Muscle of leg (tissue), 16 donors: ENCODE measurements around the gene DYNC1H1. TPM values are rescaled to one million over a fixed set of nuclear protein-coding genes. Genes with fewer than 3 reads are reported as not detected.
A peak's percentile ranks its signal among the peaks of the same experiment; 100 is the strongest.

Source experiments
- DNase-seq: peaks from one replicate; pipeline ENCODE4 v3.0.0; 2013
- H3K27ac ChIP-seq: one replicate; pipeline ENCODE4 v1.5.1; 2013; ENCODE audit warnings: mild to moderate bottlenecking, low read length, control low read depth
- H3K27me3 ChIP-seq: one replicate; pipeline ENCODE4 v1.6.1; 2013; ENCODE audit warnings: low read length; ENCODE audit not compliant: control insufficient read depth, insufficient read depth
- H3K36me3 ChIP-seq: one replicate; pipeline ENCODE4 v1.6.1; 2013; ENCODE audit warnings: low read length; ENCODE audit not compliant: control insufficient read depth, insufficient read depth
- H3K4me1 ChIP-seq: one replicate; pipeline ENCODE4 v1.6.1; 2013; ENCODE audit warnings: low read length; ENCODE audit not compliant: control insufficient read depth, insufficient read depth
- H3K4me3 ChIP-seq: one replicate; pipeline ENCODE4 v1.5.1; 2013; ENCODE audit warnings: low read length, control low read depth
- H3K9me3 ChIP-seq: replicated peaks from 2 replicates; pipeline ENCODE4 v1.6.1; 2013; ENCODE audit warnings: low read depth, low read length; ENCODE audit not compliant: control insufficient read depth
- WGBS: methylation state at CpG from one replicate; pipeline ENCODE4 v1.1.5; 2013; ENCODE audit warnings: missing lambda C conversion rate; ENCODE audit not compliant: insufficient coverage; 5-methylcytosine and 5-hydroxymethylcytosine counted together
- long read RNA-seq, 11 donors: transcript quantifications; one replicate each; lab custom pipeline, GENCODE V29; 2026
- polyA plus RNA-seq, 8 donors: library from polyadenylated mRNA; unstranded; fragments of 120-200 nt; gene quantifications; one replicate each; pipeline versions ENCODE4 v1.2.1 to v1.2.3, GENCODE V29; 2013; ENCODE audit warnings: inconsistent platforms in 1 of 8, low replicate concordance in 1 of 8; ENCODE audit not compliant: insufficient read length in 8 of 8, insufficient read depth in 1 of 8
- total RNA-seq: library from RNA; stranded (reverse); fragments of 120-200 nt; gene quantifications from one replicate; pipeline ENCODE4 v1.2.4, GENCODE V29; 2013

DYNC1H1 gene
- 254 TPM for total RNA-seq
- 100 to 1,000 TPM; 205 to 348 (median 265) TPM for polyA plus RNA-seq
- long read RNA-seq, donor 1, full-length matches to known transcripts, result 3 of 37 reads
- long read RNA-seq, donor 1, partial matches to known transcripts, result 34 of 37 reads
- long read RNA-seq, donor 1, other reads (novel, unspliced or antisense), result 0 of 37 reads
- long read RNA-seq, donor 2, result 0 reads
- long read RNA-seq, donor 3, partial matches to known transcripts, result 124 of 125 reads
- long read RNA-seq, donor 3, other reads (novel, unspliced or antisense), result 0 of 125 reads
- long read RNA-seq, donor 4, partial matches to known transcripts, result 13 of 16 reads
- long read RNA-seq, donor 4, other reads (novel, unspliced or antisense), result 0 of 16 reads
- long read RNA-seq, donor 5, full-length matches to known transcripts, result 6 of 153 reads
- long read RNA-seq, donor 5, partial matches to known transcripts, result 147 of 153 reads
- long read RNA-seq, donor 5, other reads (novel, unspliced or antisense), result 0 of 153 reads
- long read RNA-seq, donor 6, partial matches to known transcripts, result 28 of 31 reads
- long read RNA-seq, donor 6, other reads (novel, unspliced or antisense), result 0 of 31 reads
- long read RNA-seq, donor 7, partial matches to known transcripts, result 52 of 53 reads
- long read RNA-seq, donor 7, other reads (novel, unspliced or antisense), result 0 of 53 reads
- long read RNA-seq, donor 8, partial matches to known transcripts, result 34 of 36 reads
- long read RNA-seq, donor 8, other reads (novel, unspliced or antisense), result 0 of 36 reads
- long read RNA-seq, donor 9, full-length matches to known transcripts, result 6 of 76 reads
- long read RNA-seq, donor 9, partial matches to known transcripts, result 70 of 76 reads
- long read RNA-seq, donor 9, other reads (novel, unspliced or antisense), result 0 of 76 reads
- long read RNA-seq, donor 10, full-length matches to known transcripts, result 11 of 89 reads
- long read RNA-seq, donor 10, partial matches to known transcripts, result 78 of 89 reads
- long read RNA-seq, donor 10, other reads (novel, unspliced or antisense), result 0 of 89 reads
- long read RNA-seq, donor 11, partial matches to known transcripts, result 61 of 62 reads
- long read RNA-seq, donor 11, other reads (novel, unspliced or antisense), result 0 of 62 reads

DNA sequence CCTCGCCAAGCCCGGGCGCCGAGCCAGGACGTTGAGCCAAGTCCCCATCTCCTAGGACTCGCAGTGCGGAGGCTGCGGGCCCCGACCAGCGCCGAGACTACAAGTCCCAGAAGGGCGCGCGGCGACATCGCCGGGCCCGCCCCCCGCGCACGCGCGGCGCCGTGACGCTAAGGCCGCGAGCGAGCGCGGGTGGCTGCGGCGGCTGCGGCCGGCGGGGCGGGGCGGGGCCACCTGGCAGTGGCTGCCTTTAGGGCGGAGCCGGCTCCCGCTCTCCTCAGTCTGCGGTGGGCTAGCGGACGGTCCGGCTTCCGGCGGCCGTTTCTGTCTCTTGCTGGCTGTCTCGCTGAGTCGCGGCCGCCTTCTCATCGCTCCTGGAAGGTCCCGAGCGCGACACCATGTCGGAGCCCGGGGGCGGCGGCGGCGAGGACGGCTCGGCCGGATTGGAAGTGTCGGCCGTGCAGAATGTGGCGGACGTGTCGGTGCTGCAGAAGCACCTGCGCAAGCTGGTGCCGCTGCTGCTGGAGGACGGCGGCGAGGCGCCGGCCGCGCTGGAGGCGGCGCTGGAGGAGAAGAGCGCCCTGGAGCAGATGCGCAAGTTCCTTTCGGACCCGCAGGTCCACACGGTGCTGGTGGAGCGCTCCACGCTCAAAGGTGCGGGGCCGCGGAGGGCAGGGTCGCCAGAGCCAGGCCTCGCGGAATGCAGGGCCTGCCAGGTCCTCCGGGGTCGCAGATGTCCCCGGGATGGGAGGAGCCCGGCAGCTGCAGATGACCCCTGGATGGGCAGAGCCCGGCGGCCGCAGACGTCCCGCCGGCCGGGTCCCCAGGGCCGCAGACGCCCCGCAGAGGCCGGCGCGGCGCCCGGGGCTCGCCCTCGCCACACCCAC, at the start of gene DYNC1H1:
TSS of gene DYNC1H1 (plus strand) at position 277 of the 884 bp plus-strand sequence. CDS start at position 396, 119 bp downstream.
- H3K36me3 ChIP-seq, result peaks cover 7% of the 10 kb centered on the region
- H3K4me1 ChIP-seq, result peaks cover 23% of the 10 kb centered on the region
- H3K4me3 ChIP-seq, result peak within 1 kb of the TSS; percentile 99
- H3K27me3 ChIP-seq, result no peaks in the 10 kb centered on the region
- peak; percentile 98 for DNase-seq
- H3K9me3 ChIP-seq, result no peaks in the 10 kb centered on the region
- peak within 1 kb of the TSS; percentile 93 for H3K27ac ChIP-seq
- under 1% methylated on average over 115 of the region's 115 CpGs for WGBS

DNA sequence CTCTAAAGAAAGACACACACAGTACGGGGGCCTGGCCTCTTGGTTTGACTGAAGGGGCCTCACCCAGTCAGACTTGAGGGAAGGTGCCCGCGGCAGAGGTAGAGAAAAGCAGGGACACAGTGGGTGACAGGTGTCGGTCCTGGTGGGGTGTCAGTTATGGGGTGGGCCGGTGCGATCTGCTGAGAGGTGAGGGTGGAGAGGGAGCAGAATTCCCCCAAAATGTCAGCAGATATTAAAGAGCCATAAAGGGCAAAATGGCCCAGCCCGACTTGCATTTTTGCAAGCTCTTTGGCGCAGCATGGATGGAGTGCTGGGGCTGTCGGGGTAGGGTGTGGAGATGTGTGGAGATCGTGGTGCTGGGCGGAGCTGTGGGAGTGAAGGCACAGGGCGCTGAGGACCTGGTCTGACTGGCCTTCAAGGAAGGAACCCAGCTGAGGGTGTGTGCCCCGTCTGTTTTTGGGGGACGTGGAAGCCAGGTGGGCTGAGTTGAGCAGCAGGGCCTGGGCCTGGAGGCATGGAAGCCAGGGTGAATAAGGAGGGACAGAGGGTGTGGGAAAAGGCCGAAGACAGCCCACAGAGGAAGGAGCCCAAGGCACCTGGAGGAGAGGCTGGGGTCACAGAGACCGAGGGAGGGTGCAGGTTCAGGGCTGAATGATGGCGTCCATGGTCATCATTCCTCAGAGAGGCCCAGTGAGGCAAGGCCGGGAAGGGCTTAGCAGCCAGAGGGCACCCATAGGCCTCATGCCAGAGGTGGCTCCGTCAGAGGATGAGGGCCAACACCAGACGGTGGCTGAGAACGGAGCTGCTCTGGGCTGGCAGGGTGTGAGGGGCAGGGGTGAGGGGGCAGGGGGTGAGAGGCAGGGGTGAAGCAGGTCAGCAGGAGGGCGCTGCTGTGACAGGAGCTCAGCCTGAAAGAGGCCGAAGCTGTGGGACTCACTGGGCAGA, 48.2 kb upstream of the DYNC1H1 start:
- Histone ChIP-seq H3K27me3 (no peaks in the 10 kb centered on the region), H3K9me3 (no peaks in the 10 kb centered on the region), H3K27ac (no peak overlapping the region), H3K36me3 (peaks cover 26% of the 10 kb centered on the region), H3K4me1 (no peaks in the 10 kb centered on the region), H3K4me3 (no peak overlapping the region)
- no peak for DNase-seq
- 91% methylated on average over 20 of the region's 23 CpGs for WGBS

DNA sequence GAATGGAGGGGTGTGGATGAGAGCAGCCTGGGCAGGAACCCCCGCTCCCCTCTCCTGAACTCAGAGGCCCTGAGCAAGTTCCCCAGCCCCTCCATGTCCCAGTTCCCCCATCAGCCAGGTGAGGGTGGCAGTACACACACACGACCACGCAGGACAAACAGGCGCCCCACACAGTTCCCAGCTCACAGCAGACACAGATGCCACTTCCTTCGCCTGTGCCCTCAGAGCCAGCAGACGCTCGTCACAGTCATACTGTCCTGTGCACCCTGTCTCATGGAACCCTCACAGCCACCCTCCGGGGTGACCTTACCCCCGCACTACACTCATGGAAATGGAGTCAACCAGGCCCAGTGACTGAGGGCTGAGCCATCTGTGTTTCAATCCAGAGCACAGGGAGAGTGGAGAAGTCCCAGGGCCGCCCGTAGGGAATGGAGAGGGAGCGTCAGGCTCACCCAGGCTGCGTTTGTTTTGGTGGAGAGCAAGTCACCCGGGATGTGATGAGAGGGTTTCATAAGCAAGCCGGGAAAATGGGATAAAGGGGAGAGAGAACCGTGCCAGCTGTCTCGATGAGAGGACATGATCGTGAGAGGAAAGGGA, 47.5 kb upstream of the DYNC1H1 start:
- Histone ChIP-seq H3K9me3 (no peaks in the 10 kb centered on the region), H3K36me3 (peaks cover 29% of the 10 kb centered on the region), H3K27me3 (no peaks in the 10 kb centered on the region), H3K4me3 (no peak overlapping the region), H3K4me1 (no peaks in the 10 kb centered on the region), H3K27ac (no peak overlapping the region)
- 74% methylated on average over 17 of the region's 18 CpGs for WGBS
- DNase-seq, result no peak

DNA sequence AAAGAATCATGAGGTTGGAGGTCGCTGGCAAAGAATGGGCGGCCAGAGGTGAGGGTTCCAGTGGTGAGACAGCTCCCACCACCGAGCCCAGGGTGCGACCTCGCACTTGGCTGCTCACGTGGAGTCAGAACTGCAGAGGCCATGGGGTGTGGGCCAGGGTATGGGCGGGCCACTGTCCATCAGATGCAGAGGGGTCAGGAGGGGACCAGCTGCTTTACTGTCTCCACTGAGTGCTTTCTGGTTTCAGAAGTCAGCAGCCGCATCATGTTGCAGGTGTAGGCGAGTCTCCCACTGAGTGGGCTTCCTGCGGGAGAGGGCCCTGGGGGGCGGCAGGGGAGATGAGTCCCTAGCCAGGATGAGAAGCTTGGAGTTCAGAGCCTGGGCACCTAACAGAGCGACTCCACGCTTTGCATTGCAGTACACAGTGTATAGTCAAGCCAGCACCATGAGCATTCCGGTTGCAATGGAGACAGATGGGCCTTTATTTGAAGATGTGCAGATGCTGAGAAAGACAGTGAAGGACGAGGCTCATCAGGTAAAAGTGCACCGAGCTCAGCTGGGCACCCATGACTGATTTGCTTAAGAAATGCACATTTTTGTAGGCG, 46.9 kb upstream of the DYNC1H1 start:
- no peak overlapping the region for H3K4me3 ChIP-seq

DNA sequence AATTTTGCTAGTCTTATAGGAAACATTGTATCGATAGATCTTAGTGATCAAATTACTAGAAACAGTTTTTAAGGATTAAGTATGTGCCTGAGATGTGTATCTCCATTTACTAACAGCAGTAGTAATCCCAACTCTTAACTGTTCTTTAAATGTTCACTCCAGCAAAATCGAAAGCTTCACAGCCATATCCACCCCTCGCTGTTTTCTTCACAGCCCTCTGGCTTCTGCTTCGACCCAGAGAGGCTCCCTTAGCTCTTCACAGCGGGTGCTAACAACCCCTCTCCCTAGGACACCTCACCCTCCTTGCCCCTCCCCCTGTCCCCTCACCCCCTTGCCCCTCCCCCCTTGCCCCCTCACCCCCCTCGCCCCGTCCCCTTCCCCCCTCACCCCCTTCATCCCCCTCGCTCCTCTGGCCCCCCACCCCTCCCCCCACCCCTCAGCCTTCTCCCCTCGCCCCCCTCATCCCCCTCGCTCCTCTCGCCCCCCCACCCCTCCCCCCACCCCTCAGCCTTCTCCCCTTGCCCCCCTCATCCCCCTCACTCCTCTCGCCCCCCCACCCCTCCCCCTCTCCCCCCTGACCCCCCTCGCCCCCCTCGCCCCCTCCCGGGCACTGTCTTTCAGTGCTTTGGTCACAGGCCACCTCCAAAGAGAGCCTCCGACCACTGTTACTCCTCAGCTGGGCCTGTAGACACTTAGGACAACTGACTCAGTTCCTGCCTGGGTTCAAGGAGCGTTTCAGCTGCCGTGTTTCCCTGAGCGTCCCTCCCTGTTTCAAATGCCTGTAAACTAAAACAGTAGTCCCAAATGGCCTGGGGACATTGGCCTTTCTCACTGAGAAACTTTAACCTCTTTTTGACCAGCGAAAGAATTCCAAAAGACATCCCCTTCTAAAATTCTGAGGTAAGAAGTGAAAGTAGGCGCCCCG, 46.0 kb upstream of the DYNC1H1 start:
- DNase-seq, result no peak
- WGBS, result 43% methylated on average over 5 of the region's 22 CpGs
- Histone ChIP-seq H3K9me3 (no peaks in the 10 kb centered on the region), H3K36me3 (peaks cover 34% of the 10 kb centered on the region), H3K27me3 (no peaks in the 10 kb centered on the region), H3K4me1 (no peaks in the 10 kb centered on the region), H3K27ac (no peak overlapping the region), H3K4me3 (no peak overlapping the region)

More for the DNA sequence above, 46.9 kb upstream of the DYNC1H1 start:
- Histone ChIP-seq H3K9me3 (no peaks in the 10 kb centered on the region), H3K27me3 (no peaks in the 10 kb centered on the region), H3K36me3 (peaks cover 31% of the 10 kb centered on the region), H3K4me1 (no peaks in the 10 kb centered on the region), H3K27ac (no peak overlapping the region)
- no peak for DNase-seq
- WGBS, result 61% methylated on average over 16 of the region's 17 CpGs

DNA sequence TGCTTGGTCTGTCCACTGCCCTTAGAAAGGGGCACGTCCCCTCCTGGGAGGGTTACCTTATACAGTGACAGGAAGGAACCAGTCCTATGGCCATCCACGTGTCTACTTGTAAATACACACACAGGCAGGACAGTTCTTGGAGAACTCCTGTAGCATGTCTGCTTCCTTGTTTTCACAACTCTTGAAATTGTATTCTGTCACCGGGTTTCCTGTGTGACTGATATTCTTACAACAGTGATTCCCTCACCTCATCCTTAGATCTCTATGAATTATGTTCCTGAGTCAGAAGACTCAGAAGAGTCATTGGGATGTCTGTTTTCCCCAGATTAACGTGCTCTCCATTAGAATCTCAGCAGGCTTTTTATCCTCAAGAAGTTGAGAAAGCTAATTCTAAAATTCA, 44.1 kb upstream of the DYNC1H1 start:
- peaks cover 27% of the 10 kb centered on the region for H3K36me3 ChIP-seq
- H3K9me3 ChIP-seq, result no peaks in the 10 kb centered on the region
- H3K4me3 ChIP-seq, result no peak overlapping the region
- no peak for DNase-seq
- 100% methylated on average over 1 of the region's 4 CpGs for WGBS
- no peaks in the 10 kb centered on the region for H3K4me1 ChIP-seq
- H3K27ac ChIP-seq, result no peak overlapping the region
- no peaks in the 10 kb centered on the region for H3K27me3 ChIP-seq

DNA sequence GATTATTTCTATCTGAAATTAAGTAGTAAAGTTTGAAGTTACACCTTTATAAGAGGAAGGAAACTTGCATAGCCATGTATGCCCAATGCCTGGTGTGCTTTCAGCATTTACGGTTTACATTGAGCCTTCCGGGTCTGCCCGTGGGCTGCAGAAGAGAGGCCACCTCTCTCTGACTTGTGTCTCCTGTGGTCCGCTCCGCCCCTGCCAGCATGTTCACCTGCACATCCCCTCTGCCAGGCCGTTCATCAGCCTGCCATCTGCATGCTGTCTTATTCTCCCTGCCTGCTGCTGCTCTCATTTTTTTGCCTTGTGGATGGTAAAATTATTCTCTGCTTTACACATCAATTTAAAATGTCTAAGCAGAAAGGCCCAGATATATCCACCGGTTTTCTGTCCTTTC, 41.5 kb upstream of the DYNC1H1 start:
- H3K27ac ChIP-seq, result no peak overlapping the region
- peaks cover under 1% of the 10 kb centered on the region for H3K4me1 ChIP-seq
- no peak overlapping the region for H3K4me3 ChIP-seq
- DNase-seq, result no peak
- H3K9me3 ChIP-seq, result no peaks in the 10 kb centered on the region
- 70% methylated on average over 4 of the region's 7 CpGs for WGBS
- H3K27me3 ChIP-seq, result no peaks in the 10 kb centered on the region
- H3K36me3 ChIP-seq, result peaks cover 17% of the 10 kb centered on the region
